WERI-Rb-1 (cell line): ENCODE results near the gene PITRM1.
"Not testable (repeated sequence)": the region's sequence is repeated elsewhere in the genome, so short reads cannot be mapped to it uniquely, and the experiment has no call there.

Source experiments
- DNase-seq: peaks from one replicate; pipeline ENCODE4 v3.0.0-alpha.2; 2020
- H3K27ac ChIP-seq: fragments of 250-450 bp; sonication (Bioruptor Pico); 2 replicates; pipeline ENCODE4 v1.5.1; 2020; ENCODE audit warnings: mild to moderate bottlenecking, moderate library complexity
- H3K27me3 ChIP-seq: fragments of 250-450 bp; sonication (Bioruptor Pico); 2 replicates; pipeline ENCODE4 v1.5.1; 2021; ENCODE audit warnings: mild to moderate bottlenecking, low read depth, moderate library complexity; ENCODE audit not compliant: insufficient read depth, severe bottlenecking
- H3K36me3 ChIP-seq: fragments of 250-450 bp; sonication (Bioruptor Pico); 2 replicates; pipeline ENCODE4 v1.5.1; 2020; ENCODE audit warnings: mild to moderate bottlenecking, moderate library complexity
- H3K4me3 ChIP-seq: 2 replicates; pipeline ENCODE4 v1.5.1; 2011; ENCODE audit warnings: low read depth, mild to moderate bottlenecking, control low read depth, low read length
- H3K9me3 ChIP-seq: fragments of 250-450 bp; sonication (Bioruptor Pico); 2 replicates; pipeline ENCODE4 v1.5.1; 2021; ENCODE audit warnings: mild to moderate bottlenecking, moderate library complexity; ENCODE audit not compliant: severe bottlenecking
- TF ChIP-seq, protein P1 (sequence below): IDR thresholded peaks from 2 replicates; pipeline ENCODE4 v1.5.1; 2011; ENCODE audit warnings: low read depth, mild to moderate bottlenecking, control low read depth, inconsistent platforms, low read length

The PITRM1 gene

DNA sequence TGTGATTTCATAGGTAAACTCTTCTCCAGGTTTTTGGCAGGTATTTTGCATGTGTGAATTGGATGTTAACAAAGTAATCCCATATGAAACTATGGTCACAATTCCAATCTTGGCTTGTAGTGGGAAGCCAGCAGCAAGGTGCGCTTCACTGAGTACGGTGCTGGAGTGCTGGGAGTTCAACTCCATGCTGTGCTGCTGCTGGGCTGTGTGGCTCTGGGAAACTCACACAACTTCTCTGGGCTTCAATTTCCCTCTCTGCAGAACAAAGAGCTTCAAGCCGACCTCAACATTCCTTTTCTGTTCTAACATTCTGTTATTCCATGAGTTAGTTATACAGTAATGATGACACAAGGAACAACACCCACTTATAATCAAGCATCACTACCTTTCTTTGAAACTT is 18.2 kb upstream of the PITRM1 start:
- Histone ChIP-seq H3K9me3 (no peaks in the 10 kb centered on the region), H3K36me3 (no peaks in the 10 kb centered on the region), H3K4me3 (no peak overlapping the region), H3K27me3 (no peaks in the 10 kb centered on the region), H3K27ac (no peak overlapping the region)
- no peak for DNase-seq
- TF ChIP-seq, protein P1, sequence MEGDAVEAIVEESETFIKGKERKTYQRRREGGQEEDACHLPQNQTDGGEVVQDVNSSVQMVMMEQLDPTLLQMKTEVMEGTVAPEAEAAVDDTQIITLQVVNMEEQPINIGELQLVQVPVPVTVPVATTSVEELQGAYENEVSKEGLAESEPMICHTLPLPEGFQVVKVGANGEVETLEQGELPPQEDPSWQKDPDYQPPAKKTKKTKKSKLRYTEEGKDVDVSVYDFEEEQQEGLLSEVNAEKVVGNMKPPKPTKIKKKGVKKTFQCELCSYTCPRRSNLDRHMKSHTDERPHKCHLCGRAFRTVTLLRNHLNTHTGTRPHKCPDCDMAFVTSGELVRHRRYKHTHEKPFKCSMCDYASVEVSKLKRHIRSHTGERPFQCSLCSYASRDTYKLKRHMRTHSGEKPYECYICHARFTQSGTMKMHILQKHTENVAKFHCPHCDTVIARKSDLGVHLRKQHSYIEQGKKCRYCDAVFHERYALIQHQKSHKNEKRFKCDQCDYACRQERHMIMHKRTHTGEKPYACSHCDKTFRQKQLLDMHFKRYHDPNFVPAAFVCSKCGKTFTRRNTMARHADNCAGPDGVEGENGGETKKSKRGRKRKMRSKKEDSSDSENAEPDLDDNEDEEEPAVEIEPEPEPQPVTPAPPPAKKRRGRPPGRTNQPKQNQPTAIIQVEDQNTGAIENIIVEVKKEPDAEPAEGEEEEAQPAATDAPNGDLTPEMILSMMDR: no peak

DNA sequence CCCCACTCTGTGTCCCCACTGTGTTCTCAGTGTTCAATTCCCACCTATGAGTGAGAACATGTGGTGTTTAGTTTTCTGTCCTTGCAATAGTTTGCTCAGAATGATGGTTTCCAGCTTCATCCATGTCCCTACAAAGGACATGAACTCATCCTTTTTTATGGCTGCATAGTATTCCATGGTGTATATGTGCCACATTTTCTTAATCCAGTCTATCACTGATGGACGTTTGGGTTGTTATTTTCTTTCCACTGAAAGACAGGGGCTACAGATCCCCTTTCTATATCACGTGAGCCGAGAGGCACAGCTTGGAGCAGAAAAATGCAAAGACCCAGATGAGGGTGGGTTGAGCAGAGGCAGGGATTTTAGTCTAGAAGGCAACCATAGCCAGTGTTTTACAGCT is 14.6 kb upstream of the PITRM1 start:
- not testable (repeated sequence) for DNase-seq, H3K27ac ChIP-seq, H3K9me3 ChIP-seq, H3K36me3 ChIP-seq, H3K4me3 ChIP-seq, H3K27me3 ChIP-seq

DNA sequence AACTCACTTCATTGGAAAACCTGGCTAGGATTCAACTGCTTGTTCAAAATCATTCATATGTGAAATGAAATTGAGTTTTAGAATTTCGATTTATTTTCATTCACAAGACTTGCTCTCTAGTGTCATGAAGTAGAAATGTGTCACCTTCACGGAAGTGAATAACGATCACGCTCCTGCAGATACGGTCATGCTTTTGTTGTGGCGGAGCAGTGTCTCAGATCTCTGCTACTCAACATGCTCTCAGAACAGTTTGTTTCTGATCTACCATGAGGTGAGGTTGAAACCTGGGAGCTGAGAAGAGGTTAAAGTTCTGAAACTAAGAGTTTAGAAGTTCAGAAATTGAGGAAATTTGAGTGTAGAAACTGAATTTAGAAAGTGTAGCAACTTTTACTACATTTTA is 13.8 kb upstream of the PITRM1 start:
- no peak overlapping the region for H3K27ac ChIP-seq
- no peak overlapping the region for H3K4me3 ChIP-seq
- no peak for DNase-seq
- no peaks in the 10 kb centered on the region for H3K9me3 ChIP-seq
- no peaks in the 10 kb centered on the region for H3K36me3 ChIP-seq
- TF ChIP-seq, protein P1: no peak
- no peaks in the 10 kb centered on the region for H3K27me3 ChIP-seq

DNA sequence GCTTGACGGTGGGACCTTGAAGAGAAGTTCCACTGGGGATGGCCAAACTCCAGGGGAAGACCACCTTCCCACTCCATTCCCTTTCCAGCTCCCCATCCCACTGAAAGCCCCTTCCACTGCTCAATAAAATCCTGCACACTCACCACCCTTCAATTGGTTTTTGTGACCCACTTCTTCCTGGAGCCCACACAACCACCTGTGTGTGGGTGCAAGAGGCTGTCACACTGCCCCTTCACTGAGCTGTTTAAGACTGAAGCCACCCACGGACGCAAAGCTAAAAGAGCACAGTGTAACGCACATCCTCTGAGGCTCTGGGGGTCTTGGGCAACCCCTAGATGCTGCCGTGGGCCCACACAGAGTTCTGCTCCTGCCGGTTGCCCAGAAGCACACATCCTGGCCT is 12.8 kb upstream of the PITRM1 start:
- TF ChIP-seq, protein P1: no peak
- H3K9me3 ChIP-seq: no peaks in the 10 kb centered on the region
- no peak for DNase-seq
- H3K27ac ChIP-seq: no peak overlapping the region
- H3K4me3 ChIP-seq: no peak overlapping the region
- no peaks in the 10 kb centered on the region for H3K36me3 ChIP-seq
- H3K27me3 ChIP-seq: no peaks in the 10 kb centered on the region

DNA sequence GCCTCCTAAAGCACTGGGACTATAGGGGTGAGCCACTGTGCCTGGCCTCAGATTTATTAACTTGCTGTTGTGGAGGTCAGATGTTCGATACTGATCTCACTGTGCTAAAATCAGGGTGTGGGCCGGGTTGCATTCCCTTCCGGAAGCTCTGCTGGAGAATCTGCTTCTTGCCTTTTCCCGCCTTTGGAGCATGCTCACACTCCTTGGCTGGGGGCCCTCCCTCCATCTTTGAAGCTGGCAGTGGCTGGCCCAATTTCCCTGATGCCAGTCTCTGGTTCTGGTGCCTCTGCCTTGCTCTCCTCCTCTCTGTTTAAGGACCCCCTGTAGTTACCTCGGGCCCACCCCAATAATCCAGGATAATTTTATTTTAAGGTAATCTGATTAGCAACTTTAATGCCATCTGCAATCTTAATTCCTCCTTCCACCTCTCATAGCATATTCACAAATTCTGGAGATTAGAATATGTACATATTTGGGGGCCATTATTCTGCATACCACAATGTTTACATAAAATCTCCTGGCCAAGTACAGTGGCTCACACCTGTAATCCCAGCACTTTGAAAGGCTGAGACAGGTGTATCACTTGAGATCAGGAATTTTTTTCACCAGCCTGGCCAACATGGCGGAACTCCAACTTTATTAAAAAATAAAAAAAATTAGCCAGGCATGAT is 7.9 kb upstream of the PITRM1 start:
- DNase-seq: no peak
- Histone ChIP-seq H3K36me3 (no peaks in the 10 kb centered on the region), H3K27ac (no peak overlapping the region), H3K4me3 (no peak overlapping the region), H3K9me3 (no peaks in the 10 kb centered on the region), H3K27me3 (no peaks in the 10 kb centered on the region)
- TF ChIP-seq, protein P1: no peak

DNA sequence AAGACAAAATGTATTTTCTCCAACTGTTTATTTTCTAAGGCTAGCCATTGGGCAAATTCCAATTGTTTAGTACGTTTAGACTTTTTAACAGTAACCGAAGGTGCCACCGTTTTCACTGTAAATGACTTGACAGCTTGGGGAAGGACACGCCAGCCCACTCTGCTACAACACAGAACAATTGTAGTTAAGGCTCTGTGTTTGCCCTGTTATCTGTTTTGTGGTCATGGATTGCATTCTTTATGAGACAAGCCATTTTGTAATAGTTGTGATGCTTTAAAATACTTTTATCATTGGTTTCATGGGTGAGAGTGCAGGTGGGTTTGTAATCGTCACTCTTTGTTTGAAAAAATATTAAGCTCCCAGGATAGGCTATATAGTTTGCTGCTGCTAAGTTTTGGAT is 6.6 kb upstream of the PITRM1 start:
- no peaks in the 10 kb centered on the region for H3K9me3 ChIP-seq
- no peaks in the 10 kb centered on the region for H3K36me3 ChIP-seq
- H3K27ac ChIP-seq: no peak overlapping the region
- H3K27me3 ChIP-seq: no peaks in the 10 kb centered on the region
- no peak overlapping the region for H3K4me3 ChIP-seq
- TF ChIP-seq, protein P1: no peak
- no peak for DNase-seq
